ENCODE results near the gene FXYD6.
"Not testable (repeated sequence)": the region's sequence is repeated elsewhere in the genome, so short reads cannot be mapped to it uniquely, and the experiment has no call there.

The FXYD6 gene, protein sequence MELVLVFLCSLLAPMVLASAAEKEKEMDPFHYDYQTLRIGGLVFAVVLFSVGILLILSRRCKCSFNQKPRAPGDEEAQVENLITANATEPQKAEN

DNA sequence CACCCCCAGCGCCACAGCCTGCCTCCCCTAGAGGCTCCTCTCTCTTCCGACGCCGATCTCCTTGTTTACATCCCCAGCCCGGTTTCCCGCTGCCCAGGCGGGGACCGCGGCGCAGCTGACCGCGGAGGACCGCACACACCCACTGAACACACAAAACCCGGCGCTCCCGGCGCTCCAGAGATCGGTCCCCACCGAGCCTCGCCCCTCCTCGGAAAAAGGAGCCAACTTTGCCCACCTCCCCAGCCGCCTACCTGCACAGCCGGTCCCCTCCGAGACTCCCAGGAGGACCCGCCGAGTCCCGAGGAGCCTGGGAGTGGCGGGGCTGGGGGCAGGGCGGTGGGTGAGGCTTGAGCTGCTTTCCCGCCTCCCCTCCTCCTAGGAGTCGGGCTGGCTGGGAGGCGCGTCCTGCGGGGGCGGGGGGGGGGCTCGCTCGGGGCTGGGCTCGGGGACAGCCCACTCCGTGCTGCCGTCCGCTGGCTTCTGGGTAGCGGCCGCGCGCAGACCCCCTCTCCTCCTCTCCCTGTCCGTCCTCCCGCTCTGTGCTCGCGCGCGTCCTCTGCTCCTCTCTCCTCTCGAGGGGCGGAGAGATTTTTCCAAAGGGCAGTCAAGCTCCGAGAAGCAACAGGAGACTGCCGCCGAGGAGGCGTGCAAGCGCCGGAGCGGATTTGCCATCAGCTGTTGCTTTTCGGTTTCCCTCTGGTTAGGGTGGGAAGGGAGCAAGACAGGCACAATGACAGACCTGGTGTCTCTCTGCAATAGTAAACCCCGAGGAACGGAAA is at the start of gene FXYD6:
Gene FXYD6 (minus strand): TSS at position 318 of the 779 bp plus-strand sequence. CDS start 33,882 bp downstream, outside the sequence.
- Histone ChIP-seq H4K20me1 (ENCODE audit: insufficient read depth) (no peaks in the 10 kb centered on the region), H3K79me2 (ENCODE audit: insufficient read depth, low read depth) (no peaks in the 10 kb centered on the region), H3K4me2 (no peak within 1 kb of the TSS), H3K4me1 (ENCODE audit: low read depth, poor library complexity, severe bottlenecking) (peaks cover 6% of the 10 kb centered on the region), H2AFZ (ENCODE audit: low read depth) (no peak within 1 kb of the TSS), H3K9ac (no peak within 1 kb of the TSS), H3K27me3 (ENCODE audit: insufficient read depth, low read depth) (no peaks in the 10 kb centered on the region), H3K4me3 (IDR thresholded peaks at IDR 0.05; ENCODE audit: insufficient read depth, low read depth, low read length) (no peak within 1 kb of the TSS), H3K36me3 (ENCODE audit: insufficient read depth) (no peaks in the 10 kb centered on the region), H3K27ac (no peak within 1 kb of the TSS)
- TF ChIP-seq, protein P1, sequence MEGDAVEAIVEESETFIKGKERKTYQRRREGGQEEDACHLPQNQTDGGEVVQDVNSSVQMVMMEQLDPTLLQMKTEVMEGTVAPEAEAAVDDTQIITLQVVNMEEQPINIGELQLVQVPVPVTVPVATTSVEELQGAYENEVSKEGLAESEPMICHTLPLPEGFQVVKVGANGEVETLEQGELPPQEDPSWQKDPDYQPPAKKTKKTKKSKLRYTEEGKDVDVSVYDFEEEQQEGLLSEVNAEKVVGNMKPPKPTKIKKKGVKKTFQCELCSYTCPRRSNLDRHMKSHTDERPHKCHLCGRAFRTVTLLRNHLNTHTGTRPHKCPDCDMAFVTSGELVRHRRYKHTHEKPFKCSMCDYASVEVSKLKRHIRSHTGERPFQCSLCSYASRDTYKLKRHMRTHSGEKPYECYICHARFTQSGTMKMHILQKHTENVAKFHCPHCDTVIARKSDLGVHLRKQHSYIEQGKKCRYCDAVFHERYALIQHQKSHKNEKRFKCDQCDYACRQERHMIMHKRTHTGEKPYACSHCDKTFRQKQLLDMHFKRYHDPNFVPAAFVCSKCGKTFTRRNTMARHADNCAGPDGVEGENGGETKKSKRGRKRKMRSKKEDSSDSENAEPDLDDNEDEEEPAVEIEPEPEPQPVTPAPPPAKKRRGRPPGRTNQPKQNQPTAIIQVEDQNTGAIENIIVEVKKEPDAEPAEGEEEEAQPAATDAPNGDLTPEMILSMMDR (conservative IDR thresholded peaks at IDR 0.05; ENCODE audit: low read depth, low read length) = no peak

DNA sequence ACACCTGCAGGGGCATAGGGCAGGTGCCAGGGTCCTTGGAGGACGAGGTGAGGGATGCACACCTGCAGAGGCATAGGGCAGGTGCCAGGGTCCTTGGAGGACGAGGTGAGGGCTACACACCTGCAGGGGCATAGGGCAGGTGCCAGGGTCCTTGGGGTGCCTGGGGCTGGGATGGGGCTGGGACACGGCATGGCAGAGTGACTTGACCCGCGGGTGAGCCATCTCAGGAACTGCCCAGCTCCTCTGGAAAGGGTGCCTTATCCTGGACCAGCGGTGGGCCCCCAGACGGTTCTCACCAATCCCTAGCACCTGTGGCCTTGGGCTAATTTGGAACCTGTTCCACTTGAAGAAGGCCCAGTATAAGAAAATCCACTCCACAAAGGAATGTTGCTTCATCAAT is 49.7 kb upstream of the FXYD6 start:
- H4K20me1 ChIP-seq (ENCODE audit: insufficient read depth); H3K4me1 ChIP-seq (ENCODE audit: low read depth, poor library complexity, severe bottlenecking); H3K4me3 ChIP-seq (IDR thresholded peaks at IDR 0.05; ENCODE audit: insufficient read depth, low read depth, low read length); H3K27ac ChIP-seq; H3K36me3 ChIP-seq (ENCODE audit: insufficient read depth); H2AFZ ChIP-seq (ENCODE audit: low read depth); H3K9ac ChIP-seq; H3K79me2 ChIP-seq (ENCODE audit: insufficient read depth, low read depth); H3K4me2 ChIP-seq; H3K27me3 ChIP-seq (ENCODE audit: insufficient read depth, low read depth): not testable (repeated sequence)

DNA sequence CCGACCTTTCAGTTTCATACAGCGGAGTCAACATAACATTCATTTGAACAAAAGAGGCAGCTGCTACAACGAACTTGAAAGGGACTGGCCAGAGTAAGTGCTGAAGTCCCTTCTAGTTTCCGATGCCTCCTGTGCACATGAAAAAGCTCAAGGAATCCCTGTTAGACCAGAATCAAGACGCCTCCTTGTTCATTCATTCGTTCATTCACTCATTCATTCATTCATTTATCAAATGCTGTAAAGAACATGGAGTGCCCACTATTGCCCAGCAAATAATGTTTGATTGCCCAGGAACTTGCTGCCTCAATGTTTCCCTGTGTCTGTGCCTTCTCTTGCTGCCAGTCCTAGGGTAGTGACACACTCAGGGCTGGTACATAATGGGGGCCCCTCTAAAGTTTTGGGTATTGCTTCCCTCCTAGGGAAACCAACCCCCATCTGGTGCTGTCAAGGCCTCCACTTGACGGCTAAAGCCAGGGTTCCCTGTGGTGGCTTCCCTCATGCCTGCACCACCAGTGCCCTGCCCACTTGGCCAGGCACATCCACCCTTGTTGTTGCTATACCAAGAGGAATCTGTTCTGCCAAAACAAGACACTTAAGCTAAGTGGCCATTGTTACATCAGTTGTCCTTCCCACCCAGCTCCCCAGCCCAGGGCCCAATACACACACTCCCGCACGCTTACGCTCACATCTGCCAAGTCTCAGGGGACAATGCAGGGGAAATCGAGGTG is 48.9 kb upstream of the FXYD6 start:
- no peaks in the 10 kb centered on the region for H3K27me3 ChIP-seq (ENCODE audit: insufficient read depth, low read depth)
- no peak overlapping the region for H3K27ac ChIP-seq
- H4K20me1 ChIP-seq (ENCODE audit: insufficient read depth) = no peaks in the 10 kb centered on the region
- TF ChIP-seq, protein P1 (conservative IDR thresholded peaks at IDR 0.05; ENCODE audit: low read depth, low read length) = no peak
- no peaks in the 10 kb centered on the region for H3K4me1 ChIP-seq (ENCODE audit: low read depth, poor library complexity, severe bottlenecking)
- no peak overlapping the region for H3K4me3 ChIP-seq (IDR thresholded peaks at IDR 0.05; ENCODE audit: insufficient read depth, low read depth, low read length)
- no peak overlapping the region for H3K4me2 ChIP-seq
- no peak overlapping the region for H3K9ac ChIP-seq
- H3K79me2 ChIP-seq (ENCODE audit: insufficient read depth, low read depth) = no peaks in the 10 kb centered on the region
- no peaks in the 10 kb centered on the region for H3K36me3 ChIP-seq (ENCODE audit: insufficient read depth)
- no peak overlapping the region for H2AFZ ChIP-seq (ENCODE audit: low read depth)

DNA sequence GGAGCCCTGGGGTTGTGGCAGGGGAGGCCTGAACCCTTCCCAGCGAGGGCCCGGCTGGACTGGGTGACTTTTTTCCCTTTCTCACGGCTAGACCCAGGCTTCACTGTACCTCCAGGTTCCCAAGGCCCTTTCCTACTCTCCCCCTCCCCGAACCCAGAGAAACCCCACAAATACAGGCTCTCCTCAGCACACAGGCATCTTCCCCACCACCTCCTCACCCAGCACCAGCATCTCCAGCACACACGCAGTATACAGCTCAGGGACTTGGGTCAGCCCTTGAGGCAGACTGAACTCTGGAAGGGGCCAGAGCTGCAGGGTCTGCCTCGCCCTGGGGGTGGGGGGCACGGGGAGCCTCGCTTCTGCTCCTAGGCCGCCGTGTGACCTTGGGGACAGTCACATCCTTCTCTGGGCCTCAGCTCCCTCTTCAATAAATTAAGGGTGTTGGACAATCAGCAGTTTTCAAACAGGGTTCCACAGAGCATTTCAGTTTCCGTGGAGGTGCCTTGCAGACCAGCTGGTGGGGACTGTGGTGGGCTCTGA is 48.2 kb upstream of the FXYD6 start:
- H3K27me3 ChIP-seq (ENCODE audit: insufficient read depth, low read depth) = no peaks in the 10 kb centered on the region
- TF ChIP-seq, protein P1 (conservative IDR thresholded peaks at IDR 0.05; ENCODE audit: low read depth, low read length) = no peak
- H3K9ac ChIP-seq = no peak overlapping the region
- H3K4me1 ChIP-seq (ENCODE audit: low read depth, poor library complexity, severe bottlenecking) = no peaks in the 10 kb centered on the region
- no peaks in the 10 kb centered on the region for H3K79me2 ChIP-seq (ENCODE audit: insufficient read depth, low read depth)
- H4K20me1 ChIP-seq (ENCODE audit: insufficient read depth) = no peaks in the 10 kb centered on the region
- no peak overlapping the region for H3K4me3 ChIP-seq (IDR thresholded peaks at IDR 0.05; ENCODE audit: insufficient read depth, low read depth, low read length)
- no peak overlapping the region for H3K27ac ChIP-seq
- no peak overlapping the region for H3K4me2 ChIP-seq
- no peaks in the 10 kb centered on the region for H3K36me3 ChIP-seq (ENCODE audit: insufficient read depth)
- no peak overlapping the region for H2AFZ ChIP-seq (ENCODE audit: low read depth)

Measured in KMS-11 (cell line).